ENCODE results near the gene ZNF366.

- TF ChIP-seq CTCF (IDR thresholded peaks at IDR 0.05) (no peak), POLR2A (IDR thresholded peaks at IDR 0.05) (no peak)
Observed at GRCh38 chr5:72537166-72537565, 30.0 kb upstream of the ZNF366 start.
